CD4-positive, alpha-beta T cell treated with Interferon gamma for 1 hour (primary cell): ENCODE data around the gene AR.
"Not testable (repeated sequence)": the region's sequence is repeated elsewhere in the genome, so short reads cannot be mapped to it uniquely, and the experiment has no call there.

ENCODE experiments used
- DNase-seq: peaks from one replicate; pipeline ENCODE4 v3.0.0-alpha.2; 2020

The AR gene

DNA sequence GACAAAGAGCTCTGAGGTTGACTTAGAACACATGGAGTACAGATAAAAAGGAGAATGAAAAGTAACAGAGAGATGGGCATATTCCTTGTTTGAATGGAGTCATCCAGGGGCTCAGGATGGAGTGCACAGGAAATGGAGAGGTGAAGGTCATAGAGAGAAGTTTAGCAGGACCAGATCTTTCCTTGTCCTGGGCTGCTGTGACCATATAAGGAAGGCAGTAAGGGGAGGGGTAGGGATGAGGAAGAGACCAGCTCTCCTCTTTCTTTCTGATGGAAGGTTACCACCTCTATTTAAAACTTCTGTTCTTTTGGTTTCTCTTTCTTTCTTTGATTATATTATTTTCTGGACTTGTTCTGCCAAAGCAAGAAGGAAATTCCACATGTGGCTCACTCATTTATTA lies 27.0 kb downstream of the AR start:
- DNase-seq: no peak

GRCh38 chrX:67574696-67575095 lies 30.9 kb downstream of the AR start:
- no peak for DNase-seq

DNA sequence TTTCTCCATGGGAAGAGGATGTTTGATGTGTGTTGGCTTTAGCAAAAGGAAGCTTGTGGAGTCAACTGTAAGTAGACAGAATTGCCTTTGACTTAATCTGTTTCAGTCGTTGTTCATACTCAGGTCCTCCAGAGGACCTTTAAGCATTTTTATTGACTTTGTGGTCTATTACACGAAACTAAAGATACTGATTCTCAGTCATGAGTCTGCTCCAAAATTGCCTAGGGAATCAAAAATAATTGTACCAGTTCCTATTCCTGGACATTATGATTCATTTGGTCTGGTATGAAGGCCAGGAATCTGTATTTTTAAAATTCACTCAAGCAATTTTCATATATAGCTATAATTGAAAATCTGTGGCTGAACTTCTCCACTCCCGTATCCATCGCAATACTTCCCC lies 38.6 kb downstream of the AR start:
- DNase-seq: no peak

DNA sequence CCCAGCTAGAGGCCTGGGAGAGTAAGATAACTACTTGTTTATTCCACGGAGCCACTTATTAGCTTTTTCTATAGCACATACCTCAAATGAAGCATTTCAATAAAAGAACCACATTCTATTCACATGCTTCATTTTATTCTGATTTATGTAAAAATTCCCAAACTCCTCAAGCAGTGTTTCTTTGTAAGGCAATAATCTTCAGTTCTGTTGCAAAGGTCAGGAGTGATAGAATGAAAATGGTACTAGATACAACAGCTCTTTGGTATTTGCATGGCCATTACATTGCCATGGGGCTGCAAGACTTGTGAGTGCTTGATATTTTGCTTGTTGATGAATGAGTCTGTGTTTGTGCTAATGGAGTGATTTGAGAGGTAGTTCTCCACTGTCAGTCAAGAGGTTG lies 39.4 kb downstream of the AR start:
- DNase-seq: no peak

- DNase-seq: no peak
These were observed 41.6 kb downstream of the AR start for GRCh38 chrX:67585401-67585800.

GRCh38 chrX:67587946-67588624 lies 44.3 kb downstream of the AR start:
- no peak for DNase-seq

DNA sequence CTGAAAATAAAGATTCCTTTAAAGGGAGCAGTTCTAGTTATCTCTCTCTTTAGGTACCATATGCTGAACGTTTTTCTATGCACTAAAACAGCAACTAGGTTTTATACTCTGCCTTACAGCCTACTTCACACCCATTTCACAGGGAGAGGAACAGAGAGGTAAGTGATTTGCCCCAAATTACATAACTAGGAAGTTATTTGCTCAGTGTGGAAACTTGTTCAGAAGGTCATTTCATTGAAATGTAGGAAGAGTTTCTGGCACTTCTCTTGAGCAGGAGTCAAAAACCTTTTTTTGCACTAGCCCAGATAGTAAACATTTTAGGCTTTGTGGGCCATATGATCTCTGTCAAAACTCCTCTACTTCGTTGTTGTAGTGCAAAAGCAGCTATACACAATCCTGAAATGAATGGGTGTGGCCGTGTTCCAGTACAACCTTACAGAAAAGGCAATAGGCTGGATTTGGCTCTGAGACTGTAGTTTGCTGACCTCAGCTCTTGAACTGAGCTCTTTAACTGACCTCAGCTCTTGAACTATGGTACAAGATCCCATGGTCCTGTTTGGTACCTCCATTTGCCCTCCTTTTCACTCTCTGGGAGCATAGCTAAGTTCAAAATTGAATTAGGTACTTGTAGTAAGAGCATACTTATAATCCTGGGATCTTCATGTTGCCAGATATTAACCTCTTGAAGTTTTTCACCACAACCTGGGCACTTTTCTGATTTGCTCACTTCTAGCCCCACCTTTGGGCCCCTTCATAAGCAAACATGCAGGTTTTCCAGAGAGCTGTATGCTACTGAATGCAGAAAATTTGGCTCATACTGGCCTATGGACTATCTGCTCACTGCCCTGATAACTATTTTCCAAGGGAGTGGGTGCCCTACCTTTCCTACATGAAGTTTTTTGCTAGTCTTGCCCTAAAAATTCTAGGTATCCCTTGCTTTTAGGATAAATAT lies 53.3 kb downstream of the AR start:
- DNase-seq: no peak

- no peak for DNase-seq
These were observed 55.7 kb downstream of the AR start for GRCh38 chrX:67599532-67599931.

GRCh38 chrX:67601771-67602170 lies 58.0 kb downstream of the AR start:
- no peak for DNase-seq

GRCh38 chrX:67604979-67605703 lies 61.3 kb downstream of the AR start:
- no peak for DNase-seq

DNA sequence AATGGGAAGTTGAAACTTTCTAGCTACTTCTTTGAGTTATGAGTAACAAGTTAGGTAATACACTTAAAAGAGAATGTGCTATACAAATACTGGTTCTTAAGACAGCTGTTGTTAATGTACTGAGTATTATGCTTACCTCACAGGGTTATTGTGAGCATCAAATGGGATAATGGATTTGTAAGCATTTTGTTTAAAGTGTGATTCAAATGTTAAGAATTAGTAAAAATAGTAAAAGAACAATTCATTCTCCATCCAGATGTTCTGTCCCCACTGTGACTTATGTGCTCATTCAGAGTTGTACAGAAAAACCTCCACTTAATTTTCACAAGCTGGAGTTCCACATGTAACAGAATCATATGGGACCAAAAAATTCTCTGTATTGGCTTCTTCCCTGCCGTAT lies 63.6 kb downstream of the AR start:
- DNase-seq: no peak

- DNase-seq: no peak
These were observed 66.5 kb downstream of the AR start for GRCh38 chrX:67610282-67610681.

GRCh38 chrX:67612231-67612630 lies 68.4 kb downstream of the AR start:
- DNase-seq: no peak

GRCh38 chrX:67613366-67613765 lies 69.5 kb downstream of the AR start:
- no peak for DNase-seq

GRCh38 chrX:67613996-67614395 lies 70.2 kb downstream of the AR start:
- no peak for DNase-seq

- DNase-seq: no peak
These were observed 70.6 kb downstream of the AR start for GRCh38 chrX:67614423-67614822.

DNA sequence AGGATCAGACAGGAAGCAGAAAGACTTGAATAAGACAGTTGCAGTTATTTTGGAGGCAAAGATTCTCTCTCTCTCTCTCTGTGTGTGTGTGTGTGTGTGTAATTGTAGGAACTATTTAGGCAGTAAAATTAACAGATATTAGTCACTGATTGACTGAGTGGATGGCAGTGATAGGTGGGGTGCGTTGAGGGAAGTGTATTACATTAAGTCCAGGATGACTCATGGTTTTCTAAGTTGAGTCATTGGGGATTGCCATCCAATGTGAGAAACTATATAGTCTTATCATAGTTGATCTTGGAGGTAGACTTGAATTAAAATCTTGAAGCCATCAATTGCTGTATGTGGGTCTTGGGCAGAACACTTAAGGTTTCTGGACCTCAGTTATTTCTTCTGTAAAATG lies 75.4 kb downstream of the AR start:
- DNase-seq: no peak

DNA sequence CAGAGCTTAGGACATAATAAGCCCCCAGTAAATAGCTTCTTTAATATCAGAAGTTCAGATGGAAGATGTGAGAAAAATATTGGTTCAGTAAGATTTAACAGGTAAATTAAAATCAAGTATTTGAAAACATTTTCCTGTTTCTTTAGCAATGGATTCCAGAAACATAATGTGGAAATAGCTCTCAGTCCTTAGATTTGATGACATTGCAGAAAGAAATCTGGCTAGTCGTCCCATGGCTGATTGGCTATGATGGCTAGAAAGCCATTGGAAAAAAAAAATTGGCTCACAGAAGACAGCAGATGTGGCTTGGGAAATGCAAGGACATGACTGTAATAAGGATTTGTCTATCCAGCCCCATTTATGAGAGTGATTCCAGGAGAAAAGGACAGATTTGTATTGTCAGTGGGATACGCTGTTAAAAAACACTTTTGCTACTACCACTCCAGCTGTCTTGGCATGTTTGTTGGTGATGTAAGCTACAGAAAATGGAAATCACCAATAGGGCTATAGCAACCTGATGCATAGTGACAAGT lies 78.3 kb downstream of the AR start:
- no peak for DNase-seq

GRCh38 chrX:67624325-67624724 lies 80.5 kb downstream of the AR start:
- no peak for DNase-seq

DNA sequence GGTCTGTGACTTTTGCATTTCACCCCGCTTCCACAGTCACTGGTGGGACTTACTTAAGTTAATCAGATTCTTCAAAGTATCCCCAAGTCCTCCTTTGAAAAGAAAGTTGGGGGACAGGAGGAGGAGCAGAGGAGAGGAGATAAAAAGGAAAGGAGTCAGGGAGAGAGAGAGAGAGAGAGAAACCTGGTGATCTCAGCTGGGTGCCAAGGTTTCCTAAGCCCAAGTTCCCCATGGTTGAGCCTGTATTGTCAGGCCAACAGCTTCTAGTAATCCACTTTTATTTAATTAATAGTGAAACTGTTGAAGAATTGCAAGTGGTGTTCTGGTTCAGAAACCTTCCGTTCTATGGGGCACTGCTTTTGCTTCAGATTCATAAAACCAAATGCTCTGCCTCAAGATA lies 91.6 kb downstream of the AR start:
- no peak for DNase-seq

GRCh38 chrX:67636532-67636931 lies 92.7 kb downstream of the AR start:
- no peak for DNase-seq

DNA sequence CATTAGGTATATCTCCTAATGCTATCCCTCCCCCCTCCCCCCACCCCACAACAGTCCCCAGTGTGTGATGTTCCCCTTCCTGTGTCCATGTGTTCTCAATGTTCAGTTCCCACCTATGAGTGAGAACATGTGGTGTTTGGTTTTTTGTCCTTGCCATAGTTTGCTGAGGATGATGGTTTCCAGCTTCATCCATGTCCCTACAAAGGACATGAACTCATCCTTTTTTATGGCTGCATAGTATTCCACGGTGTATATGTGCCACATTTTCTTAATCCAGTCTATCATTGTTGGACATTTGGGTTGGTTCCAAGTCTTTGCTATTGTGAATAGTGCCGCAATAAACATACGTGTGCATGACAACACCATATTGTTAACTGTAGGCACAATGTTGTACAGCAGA lies 93.5 kb downstream of the AR start:
- DNase-seq: not testable (repeated sequence)

DNA sequence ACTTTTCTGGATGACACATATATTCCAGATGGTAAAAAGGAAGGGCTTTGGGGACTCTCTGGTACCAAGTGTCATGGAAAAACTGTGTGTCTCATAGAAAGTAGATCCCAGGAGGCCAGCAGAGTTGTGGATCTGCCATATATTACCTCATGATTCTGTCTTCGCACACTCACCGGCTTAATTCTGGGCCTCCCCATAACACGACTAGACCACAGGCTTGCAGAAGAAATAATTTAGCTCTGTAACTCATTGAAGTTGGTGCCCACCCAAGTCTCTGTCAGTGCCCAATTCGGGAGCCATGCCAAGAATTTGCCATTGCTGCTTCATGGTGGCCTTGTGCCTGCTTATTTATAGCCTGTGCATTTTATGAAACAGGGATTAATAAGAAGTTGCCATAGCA lies 104.5 kb downstream of the AR start:
- DNase-seq: no peak
